ENCODE data around the gene UST. TPM values are rescaled to one million over a fixed set of nuclear protein-coding genes. Genes with fewer than 3 reads are reported as not detected.

The UST gene
- total and polyA plus RNA-seq, 2 of the 8 experiments (the other 6 are each of a cell fraction or from before 2014, with no cell fraction given), result 13.5 to 34.5 TPM

- H2AFZ ChIP-seq (ENCODE audit: low read length), result no peak overlapping the region
- H3K18ac ChIP-seq (ENCODE audit: extremely low read depth, low read length), result no peak overlapping the region
- H4K20me1 ChIP-seq (replicated peaks in 1 of 2; ENCODE audit: control insufficient read depth in 1 of 2, insufficient read depth in 2 of 2, low read length in 2 of 2), result no peaks in the 10 kb centered on the region
- FAIRE-seq, result no peak
- no peak overlapping the region for H2BK120ac ChIP-seq (replicated peaks; ENCODE audit: low read depth, low read length)
- H3K14ac ChIP-seq (ENCODE audit: insufficient read length), result no peak overlapping the region
- no peak overlapping the region for H3K4ac ChIP-seq (replicated peaks; ENCODE audit: insufficient read length, low read depth, low read length)
- peaks cover 0 to 3% of the 10 kb centered on the region in 2 experiments; a peak in 2 of 4 replicates for H3K9me3 ChIP-seq (ENCODE audit: insufficient read depth in 2 of 2, low read depth in 1 of 2, low read length in 1 of 2)
- DNase-seq (ENCODE audit: low read depth in 1 of 2, low spot score in 2 of 2), result no peak
- H3K36me3 ChIP-seq (ENCODE audit: control insufficient read depth in 2 of 4, insufficient read depth in 4 of 4, low read length in 3 of 4), result peaks cover 2 to 20% (median 7%) of the 10 kb centered on the region in 4 experiments; a peak in 6 of 8 replicates
- no peak overlapping the region for H3K4me2 ChIP-seq (ENCODE audit: insufficient read depth in 1 of 2, low read depth in 2 of 2, low read length in 2 of 2)
- 89% methylated on average over 3 of the region's 3 CpGs; no CpG with 5 or more reads in 1 of the 2 experiments for WGBS, 2 experiments (ENCODE audit: extremely low coverage in 1 of 2, insufficient coverage in 1 of 2, insufficient read length in 1 of 2, insufficient replicate concordance in 2 of 2, low coverage in 1 of 2, low lambda C conversion rate in 2 of 2, missing lambda C conversion rate in 1 of 2)
- H3K79me1 ChIP-seq (ENCODE audit: low read depth, low read length), result peaks cover 2% of the 10 kb centered on the region; the same call in 1 of the 2 replicates
- H3K79me2 ChIP-seq (ENCODE audit: control insufficient read depth in 1 of 2, insufficient read depth in 2 of 2, low read length in 2 of 2), result peaks cover 4 to 17% of the 10 kb centered on the region in 2 experiments; a peak in 3 of 4 replicates
- no peak overlapping the region for H3K27ac ChIP-seq (ENCODE audit: low read depth, low read length)
- H3K9ac ChIP-seq (replicated peaks in 1 of 4; ENCODE audit: extremely low read depth in 1 of 4, low read depth in 3 of 4, low read length in 3 of 4), result no peak overlapping the region
- no peak overlapping the region for H4K8ac ChIP-seq (ENCODE audit: extremely low read depth, insufficient read depth, low read length)
- H3K27me3 ChIP-seq (replicated peaks in 1 of 4; ENCODE audit: control insufficient read depth in 3 of 4, extremely low read depth in 1 of 4, insufficient read depth in 3 of 4, low read length in 3 of 4), result no peaks in the 10 kb centered on the region
- TF ChIP-seq RAD21 (IDR thresholded peaks at IDR 0.05 in 1 of 2, conservative IDR thresholded peaks at IDR 0.05 in 1 of 2; ENCODE audit: low read depth in 2 of 2, low read length in 2 of 2), result peak in 1 of 2 experiments; percentile 32; a peak in 1 of 4 replicates
- no peak for TF ChIP-seq GTF2F1 (IDR thresholded peaks at IDR 0.05; ENCODE audit: borderline replicate concordance, low read depth, low read length)
- CTCF ChIA-PET (ENCODE audit: partially characterized antibody), result interaction anchor here (0.6 to 1.5 kb wide), 4 partner anchors 14 to 395 kb away, joined by 3 to 10 read pairs (median 4); no protein-coding TSS in a partner anchor
- H3K4me1 ChIP-seq (replicated peaks in 1 of 4; ENCODE audit: control insufficient read depth in 3 of 4, insufficient read depth in 4 of 4, low read length in 3 of 4), result peaks cover 0 to 5% (median 2%) of the 10 kb centered on the region in 4 experiments; a peak in 5 of 7 replicates
- no peak overlapping the region for H2BK12ac ChIP-seq (ENCODE audit: low read depth, low read length)
- no peak overlapping the region for H2BK20ac ChIP-seq (ENCODE audit: low read length)
- no peak overlapping the region for H3K56ac ChIP-seq (replicated peaks; ENCODE audit: insufficient read length, low read depth, low read length)
- POLR2A ChIA-PET (ENCODE audit: partially characterized antibody), result interaction anchor here (1.2 kb wide), 1 partner anchor 12 kb away, joined by 3 read pairs; no protein-coding TSS in a partner anchor
- H4K5ac ChIP-seq (ENCODE audit: insufficient read length, low read depth, low read length), result no peak overlapping the region
- H2BK15ac ChIP-seq (ENCODE audit: low read length), result no peak overlapping the region
- H3K23me2 ChIP-seq (ENCODE audit: low read depth, low read length), result no peaks in the 10 kb centered on the region
- H2AK5ac ChIP-seq (ENCODE audit: low read depth, low read length), result no peak overlapping the region
- H2BK5ac ChIP-seq (ENCODE audit: low read depth, low read length), result no peak overlapping the region
- no peak overlapping the region for H4K91ac ChIP-seq (replicated peaks; ENCODE audit: insufficient read length, low read length)
- H3K4me3 ChIP-seq (ENCODE audit: extremely low read depth in 1 of 4, insufficient read depth in 2 of 4, low read depth in 3 of 4, low read length in 4 of 4), result no peak overlapping the region
- no peak overlapping the region for H3K23ac ChIP-seq (ENCODE audit: insufficient read length)
These were observed 208.1 kb downstream of the UST start for GRCh38 chr6:148954934-148955333.

Data from H1 (cell line).